Astrocyte (in vitro differentiated cells and primary cell): Measurements from ENCODE around the gene PCDH7. TPM values are rescaled to one million over a fixed set of nuclear protein-coding genes. Genes with fewer than 3 reads are reported as not detected.

Experiments
- DNase-seq: peaks from one replicate; pipeline ENCODE4 v3.0.0-alpha.2; 2010; ENCODE audit warnings: low read depth
- FAIRE-seq: peaks from 2 replicates; lab custom pipeline; 2011; peaks lifted over from hg19 to GRCh38; lab: Jason Lieb, UNC
- H2AFZ ChIP-seq: 2 replicates; pipeline ENCODE4 v1.6.0; 2012; ENCODE audit warnings: low read depth, low read length, inconsistent platforms
- H3K27ac ChIP-seq: 2 replicates; pipeline ENCODE4 v1.5.1; 2011; ENCODE audit warnings: low read depth, low read length, inconsistent platforms
- H3K27me3 ChIP-seq: 2 replicates; pipeline ENCODE4 v1.6.0; 2011; ENCODE audit warnings: low read length, inconsistent platforms; ENCODE audit not compliant: insufficient read depth
- H3K36me3 ChIP-seq: 2 replicates; pipeline ENCODE4 v1.5.1; 2011; ENCODE audit warnings: low read length, inconsistent platforms; ENCODE audit not compliant: insufficient read depth
- H3K4me1 ChIP-seq: 2 replicates; pipeline ENCODE4 v1.5.1; 2011; ENCODE audit warnings: low read length, inconsistent platforms; ENCODE audit not compliant: insufficient read depth
- H3K4me2 ChIP-seq: 2 replicates; pipeline ENCODE4 v1.6.0; 2012; ENCODE audit warnings: low read length, inconsistent platforms
- H3K4me3 ChIP-seq: 2 replicates; pipeline ENCODE4 v1.5.1; 2011; ENCODE audit warnings: low read depth, mild to moderate bottlenecking, low read length, inconsistent platforms; ENCODE audit not compliant: insufficient read depth
- H3K79me2 ChIP-seq: 2 replicates; pipeline ENCODE4 v1.6.0; 2012; ENCODE audit warnings: mild to moderate bottlenecking, low read length, inconsistent platforms; ENCODE audit not compliant: insufficient read depth
- H3K9ac ChIP-seq: 2 replicates; pipeline ENCODE4 v1.6.0; 2012; ENCODE audit warnings: mild to moderate bottlenecking, low read length, inconsistent platforms
- H3K9me3 ChIP-seq: 2 replicates; pipeline ENCODE4 v1.5.1; 2012; ENCODE audit warnings: low read depth, mild to moderate bottlenecking, low read length, inconsistent platforms; ENCODE audit not compliant: insufficient read depth
- H4K20me1 ChIP-seq: 2 replicates; pipeline ENCODE4 v1.6.0; 2012; ENCODE audit warnings: low read length, inconsistent platforms; ENCODE audit not compliant: insufficient read depth
- H3K27ac Mint-ChIP-seq: one replicate; pipeline ENCODE4 v1.8.0; 2021; ENCODE audit warnings: mild to moderate bottlenecking, mixed read lengths; ENCODE audit not compliant: unreplicated experiment
- H3K27me3 Mint-ChIP-seq: one replicate; pipeline ENCODE4 v1.8.0; 2021; ENCODE audit warnings: low read depth, mixed read lengths; ENCODE audit not compliant: unreplicated experiment
- H3K36me3 Mint-ChIP-seq: one replicate; pipeline ENCODE4 v1.8.0; 2021; ENCODE audit warnings: low read depth, mixed read lengths; ENCODE audit not compliant: unreplicated experiment
- H3K4me1 Mint-ChIP-seq: one replicate; pipeline ENCODE4 v1.8.0; 2021; ENCODE audit warnings: low read depth, mixed read lengths; ENCODE audit not compliant: unreplicated experiment
- H3K4me3 Mint-ChIP-seq: one replicate; pipeline ENCODE4 v1.8.0; 2021; ENCODE audit warnings: mild to moderate bottlenecking, moderate library complexity, mixed read lengths; ENCODE audit not compliant: unreplicated experiment
- H3K9me3 Mint-ChIP-seq: one replicate; pipeline ENCODE4 v1.8.0; 2021; ENCODE audit warnings: mild to moderate bottlenecking, mixed read lengths; ENCODE audit not compliant: unreplicated experiment
- EZH2 ChIP-seq: IDR thresholded peaks from 2 replicates; pipeline ENCODE4 v1.6.1; 2012; ENCODE audit warnings: mild to moderate bottlenecking, low read length, inconsistent platforms; ENCODE audit not compliant: insufficient read depth
- total RNA-seq: library from RNA; stranded (reverse); gene quantifications from 2 replicates; pipeline ENCODE4 v1.2.1, GENCODE V29; 2021
- TF ChIP-seq, protein P1 (sequence below): IDR thresholded peaks from 2 replicates; pipeline ENCODE4 v1.5.1; 2011; ENCODE audit warnings: low read depth, mild to moderate bottlenecking, inconsistent platforms, low read length, moderate library complexity; ENCODE audit not compliant: insufficient read depth

PCDH7 gene
- total RNA-seq, 1 donor from 2014 or later, result 40.8 TPM

- TF ChIP-seq EZH2, result no peak
- TF ChIP-seq, protein P1, sequence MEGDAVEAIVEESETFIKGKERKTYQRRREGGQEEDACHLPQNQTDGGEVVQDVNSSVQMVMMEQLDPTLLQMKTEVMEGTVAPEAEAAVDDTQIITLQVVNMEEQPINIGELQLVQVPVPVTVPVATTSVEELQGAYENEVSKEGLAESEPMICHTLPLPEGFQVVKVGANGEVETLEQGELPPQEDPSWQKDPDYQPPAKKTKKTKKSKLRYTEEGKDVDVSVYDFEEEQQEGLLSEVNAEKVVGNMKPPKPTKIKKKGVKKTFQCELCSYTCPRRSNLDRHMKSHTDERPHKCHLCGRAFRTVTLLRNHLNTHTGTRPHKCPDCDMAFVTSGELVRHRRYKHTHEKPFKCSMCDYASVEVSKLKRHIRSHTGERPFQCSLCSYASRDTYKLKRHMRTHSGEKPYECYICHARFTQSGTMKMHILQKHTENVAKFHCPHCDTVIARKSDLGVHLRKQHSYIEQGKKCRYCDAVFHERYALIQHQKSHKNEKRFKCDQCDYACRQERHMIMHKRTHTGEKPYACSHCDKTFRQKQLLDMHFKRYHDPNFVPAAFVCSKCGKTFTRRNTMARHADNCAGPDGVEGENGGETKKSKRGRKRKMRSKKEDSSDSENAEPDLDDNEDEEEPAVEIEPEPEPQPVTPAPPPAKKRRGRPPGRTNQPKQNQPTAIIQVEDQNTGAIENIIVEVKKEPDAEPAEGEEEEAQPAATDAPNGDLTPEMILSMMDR, result no peak
- H3K9me3 Mint-ChIP-seq, result peaks cover 3% of the 10 kb centered on the region
- H3K27me3 Mint-ChIP-seq, result peaks cover 9% of the 10 kb centered on the region
- H3K79me2 ChIP-seq, result peaks cover 32% of the 10 kb centered on the region
- peaks cover 25% of the 10 kb centered on the region for H3K4me1 ChIP-seq
- no peaks in the 10 kb centered on the region for H3K36me3 ChIP-seq
- peak overlapping the region; percentile 98 for H2AFZ ChIP-seq
- H3K27me3 ChIP-seq, result no peaks in the 10 kb centered on the region
- FAIRE-seq (no peak), DNase-seq (peak; percentile 70)
- H3K4me3 ChIP-seq, result peak overlapping the region; percentile 83
- peak overlapping the region; percentile 100 for H3K4me2 ChIP-seq
- no peaks in the 10 kb centered on the region for H3K9me3 ChIP-seq
- peaks cover 15% of the 10 kb centered on the region for H3K4me1 Mint-ChIP-seq
- peaks cover 3% of the 10 kb centered on the region for H3K36me3 Mint-ChIP-seq
- peak overlapping the region; percentile 95 for H3K4me3 Mint-ChIP-seq
- peak overlapping the region; percentile 83 for H3K9ac ChIP-seq
- H3K27ac Mint-ChIP-seq, result peak overlapping the region; percentile 93
- peaks cover 21% of the 10 kb centered on the region for H4K20me1 ChIP-seq
- peak overlapping the region; percentile 59 for H3K27ac ChIP-seq
Measured at GRCh38 chr4:30719454-30720020, 632 bp upstream of the PCDH7 start.

DNA sequence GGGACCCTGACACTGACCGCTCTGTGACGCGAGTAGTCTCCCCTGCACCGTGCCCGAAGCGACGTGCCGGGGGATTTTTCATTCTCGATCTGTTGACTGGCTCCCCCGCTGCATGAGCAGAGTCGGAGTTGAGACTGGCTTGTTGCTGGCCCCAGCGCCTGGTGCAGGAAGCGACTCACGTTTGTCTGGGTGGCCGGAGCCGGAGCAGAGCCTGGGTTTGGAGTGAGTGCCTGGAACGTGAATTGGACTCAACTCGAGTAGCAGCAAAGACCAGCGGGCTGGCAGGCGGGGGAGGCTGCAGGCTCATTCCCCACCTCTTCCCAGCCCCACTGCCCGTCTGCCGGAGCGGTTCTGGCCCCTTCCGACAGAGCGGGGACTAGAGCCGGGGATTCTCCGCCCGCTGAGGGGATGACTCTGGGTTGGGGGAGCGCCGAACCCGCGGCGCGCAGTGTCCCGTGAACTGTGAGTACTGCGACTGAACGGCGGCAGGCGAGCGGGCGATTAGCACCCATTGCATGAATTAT is 554 bp downstream of the PCDH7 start:
- DNase-seq, result peak; percentile 58
- H3K9ac ChIP-seq, result peak overlapping the region; percentile 83
- Mint-ChIP-seq H3K36me3 (peaks cover 3% of the 10 kb centered on the region), H3K4me3 (peak overlapping the region; percentile 95), H3K9me3 (peaks cover 3% of the 10 kb centered on the region), H3K27ac (peak overlapping the region; percentile 88), H3K27me3 (peaks cover 9% of the 10 kb centered on the region), H3K4me1 (peaks cover 15% of the 10 kb centered on the region)
- peaks cover 25% of the 10 kb centered on the region for H3K4me1 ChIP-seq
- no peak for FAIRE-seq
- no peaks in the 10 kb centered on the region for H3K9me3 ChIP-seq
- peak overlapping the region; percentile 83 for H3K4me3 ChIP-seq
- peaks cover 31% of the 10 kb centered on the region for H4K20me1 ChIP-seq
- peaks cover 44% of the 10 kb centered on the region for H3K79me2 ChIP-seq
- H3K36me3 ChIP-seq, result no peaks in the 10 kb centered on the region
- no peaks in the 10 kb centered on the region for H3K27me3 ChIP-seq
- peak overlapping the region; percentile 98 for H2AFZ ChIP-seq
- TF ChIP-seq EZH2, result no peak
- TF ChIP-seq, protein P1, result no peak
- peak overlapping the region; percentile 100 for H3K4me2 ChIP-seq
- peak overlapping the region; percentile 59 for H3K27ac ChIP-seq
